ENCODE data around the gene CDH3.

The CDH3 gene

DNA sequence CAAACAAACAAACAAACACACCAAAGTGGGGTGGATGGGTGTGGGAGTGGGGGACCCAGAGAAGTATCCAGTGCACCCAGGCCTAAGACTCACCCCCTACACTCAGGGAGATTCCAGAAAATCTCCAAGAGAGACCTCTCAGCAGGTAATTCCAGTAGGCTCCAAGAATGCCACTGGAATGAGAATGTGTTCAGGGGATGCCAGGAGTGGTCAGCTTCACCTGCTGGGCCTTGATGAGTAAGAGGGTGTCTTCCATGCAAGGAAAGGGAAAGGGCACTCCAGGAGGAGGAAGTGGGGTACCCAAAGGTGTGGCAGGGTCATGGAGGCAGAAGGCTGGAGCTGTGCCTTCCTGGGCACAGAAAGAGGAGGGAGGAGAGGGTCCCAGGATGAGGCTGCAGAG is 101.8 kb downstream of the CDH3 start:
- no peak for DNase-seq
- TF ChIP-seq POLR2A (IDR thresholded peaks at IDR 0.05; ENCODE audit: low read length): no peak
- TF ChIP-seq GATA1 (IDR thresholded peaks at IDR 0.05; ENCODE audit: low read depth, low read length): no peak

DNA sequence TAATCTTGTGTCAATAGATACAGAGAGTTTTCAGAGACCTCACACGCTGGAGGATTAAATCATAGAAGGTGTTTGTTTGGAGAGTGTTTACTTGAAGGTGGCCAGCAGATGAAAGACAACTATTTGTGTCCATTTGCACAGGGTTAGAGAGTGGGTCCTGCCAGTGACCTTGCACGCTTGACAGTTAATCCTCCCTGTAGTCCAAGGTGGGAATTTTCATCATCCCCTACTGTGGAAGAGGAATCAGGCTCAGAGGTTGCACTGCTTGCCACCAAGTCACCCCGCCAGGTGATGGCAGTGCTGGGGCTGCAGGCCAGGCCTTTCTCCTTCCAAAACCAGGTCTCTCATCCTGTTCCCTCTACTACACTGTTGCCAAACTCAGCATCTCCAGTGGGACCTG is 104.3 kb downstream of the CDH3 start:
- DNase-seq: no peak
- no peak for TF ChIP-seq POLR2A (IDR thresholded peaks at IDR 0.05; ENCODE audit: low read length)
- TF ChIP-seq GATA1 (IDR thresholded peaks at IDR 0.05; ENCODE audit: low read depth, low read length): no peak
